ENCODE data around the gene DCAF6.

The DCAF6 gene

GRCh38 chr1:168101336-168101735 lies 164.9 kb downstream of the DCAF6 start:
- DNase-seq (ENCODE audit: low spot score) = no peak

GRCh38 chr1:168102487-168102886 lies 166.0 kb downstream of the DCAF6 start:
- DNase-seq (ENCODE audit: low spot score) = no peak

- DNase-seq (ENCODE audit: low spot score) = no peak
These were observed 168.1 kb downstream of the DCAF6 start for GRCh38 chr1:168104535-168104934.

- DNase-seq (ENCODE audit: low spot score) = no peak
These were observed 169.4 kb downstream of the DCAF6 start for GRCh38 chr1:168105846-168106245.

- DNase-seq (ENCODE audit: low spot score) = no peak
These were observed 169.8 kb downstream of the DCAF6 start for GRCh38 chr1:168106274-168106673.

- no peak for DNase-seq (ENCODE audit: low spot score)
These were observed 174.5 kb downstream of the DCAF6 start for GRCh38 chr1:168110896-168111545.

GRCh38 chr1:168112673-168113305 lies 176.3 kb downstream of the DCAF6 start:
- no peak for DNase-seq (ENCODE audit: low spot score)

GRCh38 chr1:168114845-168115244 lies 178.4 kb downstream of the DCAF6 start:
- no peak for DNase-seq (ENCODE audit: low spot score)

- DNase-seq (ENCODE audit: low spot score) = no peak
These were observed 179.9 kb downstream of the DCAF6 start for GRCh38 chr1:168116327-168116799.

GRCh38 chr1:168119750-168120149 lies 183.3 kb downstream of the DCAF6 start:
- DNase-seq (ENCODE audit: low spot score) = no peak

GRCh38 chr1:168121401-168122011 lies 185.0 kb downstream of the DCAF6 start:
- no peak for DNase-seq (ENCODE audit: low spot score)

GRCh38 chr1:168125051-168125450 lies 188.6 kb downstream of the DCAF6 start:
- no peak for DNase-seq (ENCODE audit: low spot score)

Small RNAs within 50 kb of the gene (small RNA-seq; reads per million reads assigned to genes)
- 0 reads per million in 2 experiments for gene MIR1255B2
